ENCODE data around the gene MB. TPM values are rescaled to one million over a fixed set of nuclear protein-coding genes. Genes with fewer than 3 reads are reported as not detected.

Gene MB
- total RNA-seq, 2 donors from 2014 or later = 1.4 to 2.6 TPM

- Mint-ChIP-seq H3K4me3 (no peak overlapping the region), H3K4me1 (peaks cover 9% of the 10 kb centered on the region), H3K27me3 (ENCODE audit: insufficient read depth) (no peaks in the 10 kb centered on the region), H3K9me3 (no peaks in the 10 kb centered on the region), H3K27ac (no peak overlapping the region), H3K36me3 (ENCODE audit: low read depth) (no peaks in the 10 kb centered on the region)
- Histone ChIP-seq H3K4me1 (ENCODE audit: control insufficient read depth, insufficient read depth, low read length) (no peaks in the 10 kb centered on the region), H3K4me3 (ENCODE audit: low read length) (no peak overlapping the region), H3K27me3 (ENCODE audit: control insufficient read depth, insufficient read depth, low read length, poor library complexity, severe bottlenecking) (no peaks in the 10 kb centered on the region), H3K27ac (ENCODE audit: low read depth, low read length) (no peak overlapping the region), H3K36me3 (ENCODE audit: control insufficient read depth, insufficient read depth, low read length) (no peaks in the 10 kb centered on the region), H3K9me3 (ENCODE audit: control insufficient read depth, low read length) (no peaks in the 10 kb centered on the region), H3K9ac (ENCODE audit: extremely low read depth, low read length, poor library complexity, severe bottlenecking) (no peak overlapping the region)
- TF ChIP-seq CTCF (conservative IDR thresholded peaks at IDR 0.05) = no peak
- no peak for DNase-seq
- 83 to 90% methylated on average over 2 of the region's 3 CpGs for WGBS, 2 experiments (ENCODE audit: insufficient coverage in 1 of 2, insufficient read length in 1 of 2)
Measured at GRCh38 chr22:35634943-35635540, 17.9 kb upstream of the MB start.

- Histone ChIP-seq H3K36me3 (ENCODE audit: control insufficient read depth, insufficient read depth, low read length) (no peaks in the 10 kb centered on the region), H3K27me3 (ENCODE audit: control insufficient read depth, insufficient read depth, low read length, poor library complexity, severe bottlenecking) (no peaks in the 10 kb centered on the region), H3K27ac (ENCODE audit: low read depth, low read length) (no peak overlapping the region), H3K4me3 (ENCODE audit: low read length) (no peak overlapping the region), H3K4me1 (ENCODE audit: control insufficient read depth, insufficient read depth, low read length) (no peaks in the 10 kb centered on the region), H3K9ac (ENCODE audit: extremely low read depth, low read length, poor library complexity, severe bottlenecking) (no peak overlapping the region), H3K9me3 (ENCODE audit: control insufficient read depth, low read length) (no peaks in the 10 kb centered on the region)
- WGBS, 2 experiments (ENCODE audit: insufficient coverage in 1 of 2, insufficient read length in 1 of 2) = 82 to 94% methylated on average over 2 to 5 of the region's 5 CpGs
- Mint-ChIP-seq H3K36me3 (ENCODE audit: low read depth) (no peaks in the 10 kb centered on the region), H3K27ac (no peak overlapping the region), H3K4me3 (no peak overlapping the region), H3K27me3 (ENCODE audit: insufficient read depth) (peaks cover 5% of the 10 kb centered on the region), H3K4me1 (peaks cover 9% of the 10 kb centered on the region), H3K9me3 (no peaks in the 10 kb centered on the region)
- no peak for TF ChIP-seq CTCF (conservative IDR thresholded peaks at IDR 0.05)
- no peak for DNase-seq
Measured at GRCh38 chr22:35634015-35634414, 16.9 kb upstream of the MB start.

- Mint-ChIP-seq H3K27me3 (ENCODE audit: insufficient read depth) (peaks cover 7% of the 10 kb centered on the region), H3K9me3 (no peaks in the 10 kb centered on the region), H3K36me3 (ENCODE audit: low read depth) (no peaks in the 10 kb centered on the region), H3K4me3 (no peak overlapping the region), H3K27ac (no peak overlapping the region), H3K4me1 (peaks cover 9% of the 10 kb centered on the region)
- Histone ChIP-seq H3K36me3 (ENCODE audit: control insufficient read depth, insufficient read depth, low read length) (no peaks in the 10 kb centered on the region), H3K9me3 (ENCODE audit: control insufficient read depth, low read length) (no peaks in the 10 kb centered on the region), H3K4me3 (ENCODE audit: low read length) (no peak overlapping the region), H3K4me1 (ENCODE audit: control insufficient read depth, insufficient read depth, low read length) (no peaks in the 10 kb centered on the region), H3K27ac (ENCODE audit: low read depth, low read length) (no peak overlapping the region), H3K27me3 (ENCODE audit: control insufficient read depth, insufficient read depth, low read length, poor library complexity, severe bottlenecking) (no peaks in the 10 kb centered on the region), H3K9ac (ENCODE audit: extremely low read depth, low read length, poor library complexity, severe bottlenecking) (no peak overlapping the region)
- DNase-seq = no peak
- 90 to 93% methylated on average over 11 to 18 of the region's 18 CpGs for WGBS, 2 experiments (ENCODE audit: insufficient coverage in 1 of 2, insufficient read length in 1 of 2)
- no peak for TF ChIP-seq CTCF (conservative IDR thresholded peaks at IDR 0.05)
Measured at GRCh38 chr22:35633520-35633919, 16.4 kb upstream of the MB start.

Data from endodermal cell (in vitro differentiated cells).